Hematopoietic multipotent progenitor cell treated with erythropoietin and hydrocortisone succinate and interleukin-3 and kit ligand, for 6 days (in vitro differentiated cells): ENCODE data around the gene ABHD14A.
"Not testable (repeated sequence)": the region's sequence is repeated elsewhere in the genome, so short reads cannot be mapped to it uniquely, and the experiment has no call there.

Experiments
- DNase-seq: peaks from one replicate; pipeline ENCODE4 v3.0.0-alpha.2; 2015

The ABHD14A gene

DNA sequence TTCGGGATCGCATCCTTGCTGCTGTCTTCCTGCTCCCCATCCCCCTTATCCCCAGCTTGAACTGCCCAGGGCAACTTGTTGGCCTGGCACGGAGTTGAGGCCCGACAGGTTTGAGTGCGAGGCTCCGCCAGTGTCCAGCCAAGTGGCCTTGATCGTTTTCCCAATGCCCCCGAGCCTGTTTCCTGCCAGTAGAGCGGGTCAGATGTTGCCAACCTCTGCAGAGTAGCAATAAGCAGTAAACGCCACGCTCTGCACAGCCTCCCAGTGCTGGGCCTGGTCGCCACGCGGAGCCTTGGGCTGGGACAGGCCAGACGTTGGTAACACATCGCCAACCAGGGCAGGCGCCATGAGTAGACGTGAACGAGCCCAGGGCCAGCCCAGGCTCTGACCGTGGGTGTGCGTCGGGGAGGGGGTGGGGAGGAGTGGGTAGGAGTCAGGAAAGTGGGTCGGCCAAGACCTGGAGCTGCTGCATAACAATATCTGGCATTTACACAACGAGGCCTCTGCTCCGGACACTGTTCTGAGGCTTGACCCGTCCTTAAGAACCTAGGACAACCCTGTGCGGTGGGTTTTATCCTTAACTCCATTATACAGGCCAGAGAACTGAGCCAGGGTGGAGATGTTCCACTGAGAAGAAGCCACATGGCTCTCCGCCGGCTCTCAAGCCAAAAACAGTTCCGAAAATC lies 444 bp upstream of the ABHD14A start:
- no peak for DNase-seq

- DNase-seq, result peak; percentile 81
These were observed 1.1 kb downstream of the ABHD14A start for GRCh38 chr3:51975852-51976549.

GRCh38 chr3:51977446-51978142 lies 2.7 kb downstream of the ABHD14A start:
- DNase-seq, result no peak

GRCh38 chr3:51978143-51978502 lies 3.3 kb downstream of the ABHD14A start:
- DNase-seq, result no peak

DNA sequence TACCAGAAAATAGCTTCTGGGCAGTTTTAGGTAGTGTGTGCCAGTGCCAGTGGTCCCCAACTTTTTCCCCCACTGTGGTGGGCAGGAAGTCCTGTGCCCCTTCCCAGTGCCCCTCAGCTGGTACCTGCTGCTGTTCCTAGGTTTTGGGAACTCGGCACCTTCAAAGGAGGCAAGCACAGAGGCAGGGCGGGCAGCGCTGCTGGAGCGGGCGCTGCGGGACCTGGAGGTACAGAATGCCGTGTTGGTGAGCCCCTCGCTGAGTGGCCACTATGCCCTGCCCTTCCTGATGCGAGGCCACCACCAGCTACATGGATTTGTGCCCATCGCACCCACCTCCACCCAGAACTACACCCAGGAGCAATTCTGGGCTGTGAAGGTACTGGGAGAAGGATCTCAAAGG lies 5.4 kb downstream of the ABHD14A start:
- DNase-seq, result no peak

- DNase-seq, result peak; percentile 74
These were observed 7.5 kb downstream of the ABHD14A start for GRCh38 chr3:51982352-51982837.

- peak; percentile 90 for DNase-seq
These were observed 8.1 kb downstream of the ABHD14A start, which contains the start of gene ACY1 for GRCh38 chr3:51982838-51983577. Gene ACY1 (plus strand): TSS chr3:51983535. CDS start chr3:51984065, 530 bp downstream.

DNA sequence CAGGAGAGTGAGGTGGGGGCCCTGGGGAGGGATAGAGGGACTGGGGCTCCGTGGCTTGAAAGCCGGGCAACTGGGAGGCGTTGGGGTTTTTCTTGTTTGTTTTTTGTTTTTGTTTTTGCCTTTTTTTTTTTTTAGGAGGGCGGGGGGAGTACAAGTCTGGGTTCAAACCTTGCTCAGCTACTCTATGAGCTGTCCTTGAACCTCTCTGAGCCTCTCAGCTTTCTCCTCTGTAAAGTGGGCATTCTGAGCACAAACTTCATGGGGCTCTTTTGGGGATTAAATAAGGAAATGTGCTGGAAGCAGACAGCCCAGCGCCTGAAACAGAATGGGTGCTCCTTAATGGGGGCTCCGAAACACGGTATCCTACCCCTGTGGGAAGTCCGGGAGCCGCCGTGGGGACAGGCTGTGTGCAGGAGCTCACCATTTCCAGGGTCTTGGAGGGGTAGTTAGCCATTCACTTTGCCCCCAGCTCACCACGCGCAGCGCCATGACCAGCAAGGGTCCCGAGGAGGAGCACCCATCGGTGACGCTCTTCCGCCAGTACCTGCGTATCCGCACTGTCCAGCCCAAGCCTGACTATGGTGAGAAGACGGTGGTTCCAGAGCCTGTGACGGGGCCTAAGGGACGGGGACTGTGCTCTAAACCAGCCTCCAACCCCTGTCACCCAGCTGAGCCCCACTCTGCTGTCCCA lies 8.9 kb downstream of the ABHD14A start:
- no peak for DNase-seq

GRCh38 chr3:51984269-51984647 lies 9.4 kb downstream of the ABHD14A start:
- DNase-seq, result no peak

GRCh38 chr3:51985063-51985462 lies 10.2 kb downstream of the ABHD14A start:
- no peak for DNase-seq

DNA sequence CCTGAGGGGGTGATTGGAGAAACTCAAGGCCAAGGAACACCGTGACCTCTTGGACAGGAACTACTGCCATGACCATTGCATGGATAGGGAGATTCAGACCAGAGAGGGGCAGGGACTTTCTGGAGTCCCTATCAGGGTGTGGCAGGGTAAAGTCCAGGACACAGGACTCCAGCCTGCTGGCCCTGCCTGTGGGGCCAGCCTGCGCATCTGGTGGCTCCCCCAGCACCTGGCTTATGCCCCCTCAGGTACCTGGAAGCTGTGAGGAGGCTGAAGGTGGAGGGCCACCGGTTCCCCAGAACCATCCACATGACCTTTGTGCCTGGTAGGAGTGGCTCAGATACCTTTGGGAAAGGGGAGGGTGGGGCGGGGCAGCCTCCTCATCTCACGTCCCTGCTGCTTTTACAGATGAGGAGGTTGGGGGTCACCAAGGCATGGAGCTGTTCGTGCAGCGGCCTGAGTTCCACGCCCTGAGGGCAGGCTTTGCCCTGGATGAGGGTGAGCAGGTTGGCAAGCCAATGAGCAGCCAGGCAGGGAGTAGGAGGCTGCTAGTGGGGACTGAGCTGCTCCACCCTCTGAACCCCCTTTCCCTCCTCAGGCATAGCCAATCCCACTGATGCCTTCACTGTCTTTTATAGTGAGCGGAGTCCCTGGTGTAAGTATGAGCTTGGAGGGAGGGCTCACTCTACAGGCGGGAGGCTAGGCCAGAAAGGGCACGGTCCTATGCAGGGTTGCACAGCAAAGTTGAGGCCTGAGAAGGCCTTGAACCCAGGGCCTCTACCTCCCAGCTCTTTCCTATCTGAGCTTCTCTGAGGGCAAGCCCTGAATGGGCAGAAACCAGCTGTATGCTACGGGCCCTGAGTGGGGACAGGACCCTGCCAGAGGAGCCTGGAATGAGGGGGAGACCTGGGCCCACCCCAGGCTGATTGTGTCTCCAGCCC lies 11.4 kb downstream of the ABHD14A start:
- DNase-seq, result no peak

DNA sequence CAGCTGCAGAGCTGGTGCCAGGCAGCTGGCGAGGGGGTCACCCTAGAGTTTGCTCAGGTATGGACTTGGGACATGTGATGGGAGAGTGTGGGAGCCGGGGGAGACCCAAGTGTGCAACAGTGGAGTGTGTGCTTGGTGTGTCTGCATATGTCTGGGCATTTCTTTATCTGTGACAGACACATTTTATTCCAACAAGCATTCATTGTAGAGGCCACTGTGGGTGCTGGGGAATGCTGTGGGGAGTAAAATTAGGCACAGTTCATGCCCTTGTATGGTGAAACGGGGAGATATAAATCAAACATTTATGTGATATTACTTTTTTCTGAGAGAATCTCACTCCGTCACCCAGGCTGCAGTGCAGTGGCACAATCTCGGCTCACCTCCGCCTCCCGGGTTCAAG lies 12.7 kb downstream of the ABHD14A start:
- DNase-seq, result peak; percentile 55

- no peak for DNase-seq
These were observed 13.7 kb downstream of the ABHD14A start for GRCh38 chr3:51988286-51989146.

- not testable (repeated sequence) for DNase-seq
These were observed 15.7 kb downstream of the ABHD14A start for GRCh38 chr3:51990501-51990971.

GRCh38 chr3:51992017-51992682 lies 17.3 kb downstream of the ABHD14A start:
- peak; percentile 33 for DNase-seq

- DNase-seq, result not testable (repeated sequence)
These were observed 18.8 kb downstream of the ABHD14A start for GRCh38 chr3:51993657-51994056.

- DNase-seq, result no peak
These were observed 19.7 kb downstream of the ABHD14A start for GRCh38 chr3:51994530-51994929.

DNA sequence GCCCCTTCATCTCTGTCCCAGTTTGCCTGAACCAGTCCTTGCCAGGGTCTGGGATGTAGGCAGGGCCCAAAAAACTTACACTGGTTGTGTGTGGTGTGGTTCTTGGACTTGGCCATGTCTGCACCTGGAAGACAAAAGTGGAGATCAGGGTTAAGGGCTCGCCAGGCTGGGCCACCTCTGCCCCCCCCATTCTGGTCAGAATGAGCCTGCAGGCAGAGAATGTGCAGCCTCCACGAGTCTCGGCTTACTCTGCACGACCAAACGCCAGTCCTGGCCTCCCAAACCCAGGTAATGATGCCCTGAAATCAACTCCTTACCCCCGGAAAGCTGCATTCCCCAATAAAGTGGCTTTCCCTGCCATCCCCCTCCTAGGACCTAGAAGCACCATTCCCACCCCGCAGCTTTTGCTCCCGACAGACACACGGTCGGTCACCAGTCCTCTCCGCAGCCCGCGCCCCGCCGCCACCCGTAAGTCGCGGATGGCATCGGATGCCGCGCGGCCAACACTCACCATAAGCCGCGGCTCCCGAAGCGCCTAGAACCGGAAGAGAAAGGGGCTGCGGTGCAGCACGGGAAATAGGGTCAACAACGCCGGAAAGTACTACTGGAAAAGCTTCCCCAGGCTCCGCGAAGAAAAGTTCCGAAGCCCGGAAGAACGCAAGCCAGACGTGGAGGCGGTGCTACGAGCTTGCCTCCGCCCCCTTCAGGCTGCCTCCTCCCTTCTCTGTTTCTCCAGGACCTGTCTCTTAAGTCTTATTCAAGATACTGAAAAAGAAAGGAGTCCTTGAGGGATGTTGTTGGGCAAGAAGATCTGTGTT lies 20.7 kb downstream of the ABHD14A start, which contains the start of gene RPL29:
Gene RPL29, minus strand, starts transcription at position 550 of the 818 bp plus-strand sequence. Its CDS starts 434 bp downstream, at position 116.
- peak; percentile 98 for DNase-seq
